Measurements from ENCODE around the gene SWAP70.

SWAP70 gene

GRCh38 chr11:9774591-9775397 is 110.9 kb downstream of the SWAP70 start:
- H3K27ac ChIP-seq = peak overlapping the region; percentile 9
- in situ Hi-C loops (cut with HindIII; ENCODE audit: low pct_ligation_motif_present, low sequenced_read_pairs) = no loop called here
- TF ChIP-seq CTCF (IDR thresholded peaks at IDR 0.05; ENCODE audit: low read depth, low read length, missing control alignments) = no peak
- no peaks in the 10 kb centered on the region for H3K27me3 ChIP-seq (replicated peaks)
- H3K36me3 ChIP-seq (replicated peaks) = peaks cover 4% of the 10 kb centered on the region
- DNase-seq = peak; percentile 90
- no peak overlapping the region for H3K4me3 ChIP-seq (ENCODE audit: low read depth, low read length)

- TF ChIP-seq CTCF (IDR thresholded peaks at IDR 0.05; ENCODE audit: low read depth, low read length, missing control alignments) = no peak
- Histone ChIP-seq H3K36me3 (replicated peaks) (peaks cover 7% of the 10 kb centered on the region), H3K4me3 (ENCODE audit: low read depth, low read length) (no peak overlapping the region), H3K27me3 (replicated peaks) (no peaks in the 10 kb centered on the region), H3K27ac (peak overlapping the region; percentile 9)
- in situ Hi-C loops (cut with HindIII; ENCODE audit: low pct_ligation_motif_present, low sequenced_read_pairs) = no loop called here
- DNase-seq = no peak
Observed at GRCh38 chr11:9775398-9775779, 111.5 kb downstream of the SWAP70 start.

- H3K36me3 ChIP-seq (replicated peaks) = peaks cover 15% of the 10 kb centered on the region
- no peak for TF ChIP-seq CTCF (IDR thresholded peaks at IDR 0.05; ENCODE audit: low read depth, low read length, missing control alignments)
- no peak overlapping the region for H3K27ac ChIP-seq
- no peak for DNase-seq
- H3K27me3 ChIP-seq (replicated peaks) = no peaks in the 10 kb centered on the region
- H3K4me3 ChIP-seq (ENCODE audit: low read depth, low read length) = no peak overlapping the region
- in situ Hi-C loops (cut with HindIII; ENCODE audit: low pct_ligation_motif_present, low sequenced_read_pairs) = no loop called here
Observed at GRCh38 chr11:9776203-9776602, 112.3 kb downstream of the SWAP70 start.

- in situ Hi-C loops (cut with HindIII; ENCODE audit: low pct_ligation_motif_present, low sequenced_read_pairs) = no loop called here
- H3K27me3 ChIP-seq (replicated peaks) = no peaks in the 10 kb centered on the region
- no peak overlapping the region for H3K4me3 ChIP-seq (ENCODE audit: low read depth, low read length)
- TF ChIP-seq CTCF (IDR thresholded peaks at IDR 0.05; ENCODE audit: low read depth, low read length, missing control alignments) = no peak
- DNase-seq = no peak
- peaks cover 18% of the 10 kb centered on the region for H3K36me3 ChIP-seq (replicated peaks)
- H3K27ac ChIP-seq = no peak overlapping the region
Observed at GRCh38 chr11:9777066-9777465, 113.2 kb downstream of the SWAP70 start.

GRCh38 chr11:9777525-9777924 is 113.6 kb downstream of the SWAP70 start:
- DNase-seq = no peak
- no peak overlapping the region for H3K4me3 ChIP-seq (ENCODE audit: low read depth, low read length)
- H3K27me3 ChIP-seq (replicated peaks) = no peaks in the 10 kb centered on the region
- TF ChIP-seq CTCF (IDR thresholded peaks at IDR 0.05; ENCODE audit: low read depth, low read length, missing control alignments) = no peak
- peaks cover 18% of the 10 kb centered on the region for H3K36me3 ChIP-seq (replicated peaks)
- no peak overlapping the region for H3K27ac ChIP-seq
- in situ Hi-C loops (cut with HindIII; ENCODE audit: low pct_ligation_motif_present, low sequenced_read_pairs) = no loop called here

GRCh38 chr11:9780929-9781328 is 117.1 kb downstream of the SWAP70 start:
- peaks cover 24% of the 10 kb centered on the region for H3K36me3 ChIP-seq (replicated peaks)
- DNase-seq = no peak
- TF ChIP-seq CTCF (IDR thresholded peaks at IDR 0.05; ENCODE audit: low read depth, low read length, missing control alignments) = no peak
- H3K27ac ChIP-seq = no peak overlapping the region
- no peaks in the 10 kb centered on the region for H3K27me3 ChIP-seq (replicated peaks)
- H3K4me3 ChIP-seq (ENCODE audit: low read depth, low read length) = no peak overlapping the region
- in situ Hi-C loops (cut with HindIII; ENCODE audit: low pct_ligation_motif_present, low sequenced_read_pairs) = no loop called here
